ENCODE results near the gene GLI1.

Gene GLI1

DNA sequence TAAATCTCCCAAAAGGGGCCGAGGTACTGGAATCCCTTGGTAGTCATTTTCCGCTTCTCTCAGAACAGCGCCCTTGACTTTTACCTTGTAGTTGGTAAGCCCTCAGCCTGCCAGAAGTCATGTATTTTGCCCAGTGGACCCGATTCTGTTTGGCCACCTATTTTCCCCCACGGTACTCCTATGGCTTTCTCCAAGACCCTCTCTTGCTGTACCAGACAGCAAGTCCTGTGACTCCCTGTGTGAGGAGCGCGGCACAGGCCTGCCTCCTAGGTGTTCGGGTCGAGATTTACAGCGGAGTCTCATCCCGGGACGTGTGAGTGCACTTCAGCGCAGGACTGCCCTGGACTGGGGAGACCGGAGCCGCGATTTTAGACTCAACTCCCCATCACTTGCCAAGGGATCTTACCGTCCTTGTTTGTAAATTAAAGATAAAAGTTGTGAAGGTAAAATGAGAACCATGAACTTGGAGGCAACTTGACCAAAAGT lies 62.0 kb downstream of the GLI1 start:
- DNase-seq, result peak; percentile 47

All from EL (cell line).